ENCODE results near the gene RSPH9.

DNA sequence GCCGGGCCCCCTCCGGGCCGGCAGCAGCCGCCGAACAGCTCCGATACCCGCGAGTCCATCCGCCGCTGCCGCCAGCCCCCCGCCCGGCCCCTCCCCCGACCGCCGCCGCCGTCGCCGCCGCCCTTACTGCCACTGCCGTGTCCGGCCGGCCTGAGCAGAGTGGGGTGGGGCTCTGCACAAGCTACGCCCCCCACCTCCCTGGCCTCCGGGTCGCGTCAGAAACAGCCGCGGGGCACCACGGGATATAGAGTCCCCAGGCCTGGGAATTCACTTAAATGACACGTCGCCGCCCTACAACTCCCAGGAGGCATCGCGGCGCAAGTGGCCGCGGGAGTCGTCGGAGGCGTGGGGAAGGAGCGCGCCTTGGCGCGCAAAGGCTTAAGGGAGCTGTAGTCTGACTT is 15.7 kb upstream of the RSPH9 start, which contains the start of gene GTPBP2:
- TF ChIP-seq, protein P1, sequence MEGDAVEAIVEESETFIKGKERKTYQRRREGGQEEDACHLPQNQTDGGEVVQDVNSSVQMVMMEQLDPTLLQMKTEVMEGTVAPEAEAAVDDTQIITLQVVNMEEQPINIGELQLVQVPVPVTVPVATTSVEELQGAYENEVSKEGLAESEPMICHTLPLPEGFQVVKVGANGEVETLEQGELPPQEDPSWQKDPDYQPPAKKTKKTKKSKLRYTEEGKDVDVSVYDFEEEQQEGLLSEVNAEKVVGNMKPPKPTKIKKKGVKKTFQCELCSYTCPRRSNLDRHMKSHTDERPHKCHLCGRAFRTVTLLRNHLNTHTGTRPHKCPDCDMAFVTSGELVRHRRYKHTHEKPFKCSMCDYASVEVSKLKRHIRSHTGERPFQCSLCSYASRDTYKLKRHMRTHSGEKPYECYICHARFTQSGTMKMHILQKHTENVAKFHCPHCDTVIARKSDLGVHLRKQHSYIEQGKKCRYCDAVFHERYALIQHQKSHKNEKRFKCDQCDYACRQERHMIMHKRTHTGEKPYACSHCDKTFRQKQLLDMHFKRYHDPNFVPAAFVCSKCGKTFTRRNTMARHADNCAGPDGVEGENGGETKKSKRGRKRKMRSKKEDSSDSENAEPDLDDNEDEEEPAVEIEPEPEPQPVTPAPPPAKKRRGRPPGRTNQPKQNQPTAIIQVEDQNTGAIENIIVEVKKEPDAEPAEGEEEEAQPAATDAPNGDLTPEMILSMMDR (IDR thresholded peaks at IDR 0.05; ENCODE audit: low read depth, low read length, poor library complexity, severe bottlenecking): no peak
- no peak for TF ChIP-seq EZH2phosphoT487 (IDR thresholded peaks at IDR 0.05; ENCODE audit: borderline replicate concordance, low read length)

Data from DOHH2 (cell line).